Measurements from ENCODE around the gene SLC43A2. TPM values are rescaled to one million over a fixed set of nuclear protein-coding genes. Genes with fewer than 3 reads are reported as not detected.

The SLC43A2 gene
- total and polyA plus RNA-seq, 8 donors, result 0.29 to 15.8 (median 5.2) TPM

DNA sequence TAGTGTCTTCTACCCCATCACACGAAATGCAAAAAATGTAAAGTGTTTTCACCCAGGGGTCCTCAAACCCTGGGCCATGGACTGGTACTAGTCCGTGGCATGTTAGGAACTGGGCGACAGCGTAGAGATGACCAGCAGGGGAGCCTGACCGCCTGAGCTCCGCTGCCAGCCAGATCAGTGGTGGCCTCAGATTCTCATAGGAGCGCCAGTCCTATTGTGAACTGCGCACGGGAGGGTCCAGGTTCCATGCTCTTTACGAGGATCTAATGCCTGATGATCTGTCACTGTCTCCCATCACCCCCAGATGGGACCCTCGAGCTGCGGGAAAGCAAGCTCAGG is 12.4 kb upstream of the SLC43A2 start:
- intact Hi-C loops (cut with DNase I; ENCODE audit: low total_unique reads), result no loop called here
- TF ChIP-seq EP300 (IDR thresholded peaks at IDR 0.05) (no peak), POLR2A (IDR thresholded peaks at IDR 0.05) (no peak), CTCF (IDR thresholded peaks at IDR 0.05) (no peak), POLR2AphosphoS5 (IDR thresholded peaks at IDR 0.05) (no peak)
- 59 to 77% (median 70%) methylated on average over 12 of the region's 12 CpGs for WGBS, 5 donors

DNA sequence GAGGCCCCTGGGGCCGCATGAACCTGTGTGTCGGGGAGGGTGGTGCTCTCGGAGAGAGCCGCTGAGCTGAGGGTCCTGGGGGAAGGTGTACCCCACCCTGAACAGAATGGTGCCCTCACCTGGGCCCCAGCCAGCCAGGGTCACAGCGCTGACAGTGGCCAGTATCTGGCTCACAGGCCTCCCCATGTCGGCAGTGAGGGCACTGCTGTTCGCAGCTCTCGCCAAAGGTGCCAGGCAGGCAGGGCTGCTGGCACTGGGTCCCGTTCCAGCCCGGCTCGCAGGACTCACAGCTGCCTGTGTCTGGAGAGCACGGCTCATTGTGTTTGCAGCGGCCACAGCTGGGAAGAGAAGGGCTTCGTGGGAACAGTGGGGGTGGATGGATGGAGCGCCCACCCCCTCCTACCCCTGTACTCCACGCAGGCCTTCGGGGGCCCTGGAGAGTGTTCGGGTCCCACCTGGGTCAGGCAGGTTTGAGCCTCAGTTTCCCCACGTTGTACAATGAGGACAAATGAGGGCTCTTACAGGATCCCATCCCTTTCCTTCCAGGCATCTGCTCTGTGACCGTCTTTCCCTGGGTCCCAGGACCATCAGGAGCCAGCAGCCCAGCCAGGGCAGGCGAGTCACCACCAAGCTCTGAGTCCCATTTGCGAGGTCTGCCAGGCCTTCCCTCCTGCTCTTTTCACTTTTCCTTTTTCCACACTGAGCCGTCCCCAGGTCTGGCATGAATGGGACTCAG is 11.9 kb upstream of the SLC43A2 start:
- DNase-seq, result peak; percentile 35 to 76
- Histone ChIP-seq H3K9me3 (no peaks in the 10 kb centered on the region), H3K4me3 (no peak overlapping the region), H3K36me3 (peaks cover 0 to 14% (median 10%) of the 10 kb centered on the region in 4 donors), H3K27me3 (no peaks in the 10 kb centered on the region), H3K27ac (no peak overlapping the region), H3K4me1 (peaks cover 12 to 37% (median 30%) of the 10 kb centered on the region in 4 donors)
- intact Hi-C loops (cut with DNase I; ENCODE audit: low total_unique reads), result no loop called here
- TF ChIP-seq CTCF (IDR thresholded peaks at IDR 0.05) (no peak), EP300 (IDR thresholded peaks at IDR 0.05) (no peak), POLR2A (IDR thresholded peaks at IDR 0.05) (no peak), POLR2AphosphoS5 (IDR thresholded peaks at IDR 0.05) (no peak)
- WGBS, 5 donors, result 52 to 74% (median 63%) methylated on average over 22 to 23 of the region's 23 CpGs

More for the DNA sequence above, 12.4 kb upstream of the SLC43A2 start:
- no peak overlapping the region for H3K27ac ChIP-seq
- peaks cover 12 to 42% (median 34%) of the 10 kb centered on the region in 4 donors for H3K4me1 ChIP-seq
- H3K4me3 ChIP-seq, result no peak overlapping the region
- no peaks in the 10 kb centered on the region for H3K27me3 ChIP-seq
- peaks cover under 1 to 11% (median 7%) of the 10 kb centered on the region in 4 donors for H3K36me3 ChIP-seq
- DNase-seq, result peak in 1 of 2 donors; percentile 7
- H3K9me3 ChIP-seq, result no peaks in the 10 kb centered on the region

- Histone ChIP-seq H3K36me3 (peaks cover 0 to 22% (median 18%) of the 10 kb centered on the region in 4 donors), H3K27me3 (no peaks in the 10 kb centered on the region), H3K4me3 (no peak overlapping the region), H3K4me1 (peaks cover 12 to 29% (median 22%) of the 10 kb centered on the region in 4 donors), H3K9me3 (no peaks in the 10 kb centered on the region), H3K27ac (no peak overlapping the region)
- intact Hi-C loops (cut with DNase I; ENCODE audit: low total_unique reads), result no loop called here
- peak in 1 of 2 donors; percentile 52 for DNase-seq
- TF ChIP-seq POLR2A (IDR thresholded peaks at IDR 0.05) (no peak), CTCF (IDR thresholded peaks at IDR 0.05) (no peak), POLR2AphosphoS5 (IDR thresholded peaks at IDR 0.05) (no peak), EP300 (IDR thresholded peaks at IDR 0.05) (no peak)
- 57 to 69% (median 61%) methylated on average over 5 to 11 of the region's 11 CpGs for WGBS, 5 donors
Observed at GRCh38 chr17:1639549-1640180, 11.0 kb upstream of the SLC43A2 start.

GRCh38 chr17:1638624-1639300 is 10.1 kb upstream of the SLC43A2 start:
- Histone ChIP-seq H3K36me3 (peaks cover 0 to 26% (median 19%) of the 10 kb centered on the region in 4 donors), H3K4me3 (no peak overlapping the region), H3K27me3 (no peaks in the 10 kb centered on the region), H3K27ac (no peak overlapping the region), H3K4me1 (peaks cover 5 to 20% (median 13%) of the 10 kb centered on the region in 4 donors), H3K9me3 (no peaks in the 10 kb centered on the region)
- intact Hi-C loops (cut with DNase I; ENCODE audit: low total_unique reads), result no loop called here
- 71 to 82% (median 76%) methylated on average over 18 to 19 of the region's 19 CpGs for WGBS, 5 donors
- TF ChIP-seq CTCF (IDR thresholded peaks at IDR 0.05) (no peak), EP300 (IDR thresholded peaks at IDR 0.05) (no peak), POLR2A (IDR thresholded peaks at IDR 0.05) (no peak), POLR2AphosphoS5 (IDR thresholded peaks at IDR 0.05) (no peak)
- DNase-seq, result no peak

Data from stomach (tissue), 9 donors.